PC-3 (cell line): Measurements from ENCODE around the gene ARMH2. TPM values are rescaled to one million over a fixed set of nuclear protein-coding genes. Genes with fewer than 3 reads are reported as not detected.

Experiments used
- ATAC-seq: fragments of 200-7000 bp; cut with Tn5 transposase; 2 replicates; pipeline ENCODE4 v1.9.1; 2020; ENCODE audit warnings: mild to moderate bottlenecking, moderate library complexity
- BruUV-seq: library from RNA; stranded (reverse); fragments of 400-500 nt; replicated peaks from 2 replicates; lab custom pipeline; 2021; lab: Mats Ljungman, UMichigan
- CTCF ChIA-PET: fragments of 300-600 bp; sonication (Branson Sonifier 250); formaldehyde crosslinking; loops from one replicate; lab custom pipeline; 2022; ENCODE audit warnings: antibody characterized with exemption; lab: Charles Lee
- POLR2A ChIA-PET: fragments of 300-600 bp; sonication (Branson Sonifier 250); formaldehyde crosslinking; loops from one replicate; lab custom pipeline; 2022; ENCODE audit warnings: antibody characterized with exemption; ENCODE audit not compliant: unreplicated experiment; lab: Charles Lee
- DNase-seq: peaks from one replicate; pipeline ENCODE4 v3.0.0-alpha.2; 2015
- H2AFZ ChIP-seq: fragments of 300-600 bp; sonication (generic); 2 replicates; pipeline ENCODE4 v1.6.0; 2016; ENCODE audit warnings: antibody characterized with exemption, low read length
- H3F3A ChIP-seq: fragments of 300-600 bp; sonication (generic); one replicate; pipeline ENCODE4 v1.6.0; 2017; ENCODE audit warnings: antibody characterized with exemption, low read length, control low read depth, mild to moderate bottlenecking; ENCODE audit not compliant: unreplicated experiment
- H3K27ac ChIP-seq: fragments of 300-600 bp; sonication (generic); 2 replicates; pipeline ENCODE4 v1.5.1; 2016; ENCODE audit warnings: mild to moderate bottlenecking, low read length
- H3K27me3 ChIP-seq: fragments of 300-600 bp; sonication (generic); 2 replicates; pipeline ENCODE4 v1.6.1; 2016; ENCODE audit warnings: low read length, mixed read lengths
- H3K36me3 ChIP-seq: fragments of 300-600 bp; sonication (generic); 2 replicates; pipeline ENCODE4 v1.6.1; 2016; ENCODE audit warnings: low read depth, mixed run types, low read length, mixed read lengths
- H3K4me1 ChIP-seq: fragments of 300-600 bp; sonication (generic); 2 replicates; pipeline ENCODE4 v1.5.1; 2016; ENCODE audit warnings: low read length; ENCODE audit not compliant: insufficient read depth
- H3K4me2 ChIP-seq: fragments of 300-600 bp; sonication (generic); 2 replicates; pipeline ENCODE4 v1.6.0; 2016; ENCODE audit warnings: low read length
- H3K4me3 ChIP-seq: fragments of 300-600 bp; sonication (generic); 2 replicates; pipeline ENCODE4 v1.5.1; 2016; ENCODE audit warnings: mild to moderate bottlenecking, low read length, mixed read lengths
- H3K79me2 ChIP-seq: fragments of 300-600 bp; sonication (generic); 2 replicates; pipeline ENCODE4 v1.6.1; 2017; ENCODE audit warnings: low read length, mixed read lengths
- H3K9ac ChIP-seq: fragments of 300-600 bp; sonication (generic); 2 replicates; pipeline ENCODE4 v1.6.0; 2016; ENCODE audit warnings: mild to moderate bottlenecking, low read length
- H3K9me2 ChIP-seq: fragments of 300-600 bp; sonication (generic); replicated peaks from 2 replicates; pipeline ENCODE4 v1.6.1; 2016; ENCODE audit warnings: mixed run types, low read length, mixed read lengths
- H3K9me3 ChIP-seq: fragments of 300-600 bp; sonication (generic); 2 replicates; pipeline ENCODE4 v1.6.1; 2016; ENCODE audit warnings: low read length, mixed read lengths
- H4K20me1 ChIP-seq: fragments of 300-600 bp; sonication (generic); 2 replicates; pipeline ENCODE4 v1.6.1; 2016; ENCODE audit warnings: low read length, mixed read lengths
- CTCF ChIP-seq: fragments of 300-600 bp; sonication (generic); conservative IDR thresholded peaks from 2 replicates; pipeline ENCODE4 v1.5.1; 2017; ENCODE audit warnings: antibody characterized with exemption, low read depth, mild to moderate bottlenecking, low read length
- EZH2 ChIP-seq: fragments of 300-600 bp; sonication (generic); IDR thresholded peaks from one replicate; pipeline ENCODE4 v1.6.1; 2017; ENCODE audit warnings: antibody characterized with exemption, mild to moderate bottlenecking, low read length; ENCODE audit not compliant: unreplicated experiment
- EZH2phosphoT487 ChIP-seq: fragments of 300-600 bp; sonication (generic); IDR thresholded peaks from 2 replicates; pipeline ENCODE4 v1.6.1; 2018; ENCODE audit warnings: mild to moderate bottlenecking, antibody characterized with exemption, low read length, borderline replicate concordance
- intact Hi-C: fragments of 100-400 bp; cut with micrococcal nuclease; formaldehyde crosslinking; loops from 2 replicates; pipeline ENCODE4 v1.9.0; 2023
- total RNA-seq: library from RNA; depleted of rRNA; stranded (reverse); fragments of >200 nt; gene quantifications from 2 replicates; pipeline ENCODE4 v1.2.3, GENCODE V29; 2014

Gene ARMH2
- total RNA-seq, 1 experiment from 2014 or later: not detected

GRCh38 chr6:24763578-24763977 is 35.1 kb downstream of the ARMH2 start:
- H3K9ac ChIP-seq: no peak overlapping the region
- H3K9me2 ChIP-seq: no peaks in the 10 kb centered on the region
- TF ChIP-seq CTCF: no peak
- no peak for TF ChIP-seq EZH2
- no peak for TF ChIP-seq EZH2phosphoT487
- intact Hi-C loops: no loop called here
- ChIA-PET POLR2A (interaction anchor here (0.7 kb wide), 1 partner anchor 478 kb away, joined by 3 read pairs; no protein-coding TSS in a partner anchor), CTCF (no interaction called here)
- no TSS peak for BruUV-seq
- H3K27ac ChIP-seq: no peak overlapping the region
- no peaks in the 10 kb centered on the region for H3K36me3 ChIP-seq
- H3K4me2 ChIP-seq: no peak overlapping the region
- no peak for ATAC-seq
- H3K9me3 ChIP-seq: no peaks in the 10 kb centered on the region
- no peaks in the 10 kb centered on the region for H3K4me1 ChIP-seq
- H2AFZ ChIP-seq: no peak overlapping the region
- H3K4me3 ChIP-seq: no peak overlapping the region
- no peak for DNase-seq
- no peaks in the 10 kb centered on the region for H3F3A ChIP-seq
- no peaks in the 10 kb centered on the region for H4K20me1 ChIP-seq
- H3K27me3 ChIP-seq: no peaks in the 10 kb centered on the region
- H3K79me2 ChIP-seq: no peaks in the 10 kb centered on the region

GRCh38 chr6:24761851-24762250 is 36.9 kb downstream of the ARMH2 start:
- intact Hi-C loops: no loop called here
- Histone ChIP-seq H3K4me2 (no peak overlapping the region), H3K27me3 (no peaks in the 10 kb centered on the region), H3K36me3 (no peaks in the 10 kb centered on the region), H3K9me3 (no peaks in the 10 kb centered on the region), H3K9ac (no peak overlapping the region), H3K79me2 (no peaks in the 10 kb centered on the region), H3K4me3 (no peak overlapping the region), H4K20me1 (no peaks in the 10 kb centered on the region), H3K9me2 (no peaks in the 10 kb centered on the region), H3F3A (no peaks in the 10 kb centered on the region), H3K4me1 (no peaks in the 10 kb centered on the region), H3K27ac (no peak overlapping the region), H2AFZ (no peak overlapping the region)
- ATAC-seq (no peak), DNase-seq (no peak)
- ChIA-PET CTCF (no interaction called here), POLR2A (no interaction called here)
- TF ChIP-seq EZH2: no peak
- TF ChIP-seq EZH2phosphoT487: no peak
- no peak for TF ChIP-seq CTCF
- no TSS peak for BruUV-seq

- H3F3A ChIP-seq: no peaks in the 10 kb centered on the region
- no peaks in the 10 kb centered on the region for H3K27me3 ChIP-seq
- H3K9me3 ChIP-seq: no peaks in the 10 kb centered on the region
- H2AFZ ChIP-seq: 0 out of 2 replicates have a peak overlapping the region, but pooled peaks have one; percentile 18
- no peak overlapping the region for H3K4me2 ChIP-seq
- peak; percentile 46; the same call in 1 of the 2 replicates for ATAC-seq
- CTCF ChIA-PET: no interaction called here
- intact Hi-C loops: no loop called here
- no peak for TF ChIP-seq EZH2phosphoT487
- TF ChIP-seq CTCF: no peak
- TF ChIP-seq EZH2: no peak
- H3K9me2 ChIP-seq: no peaks in the 10 kb centered on the region
- H3K9ac ChIP-seq: no peak overlapping the region
- no peaks in the 10 kb centered on the region for H3K36me3 ChIP-seq
- H3K4me3 ChIP-seq: no peak overlapping the region
- H4K20me1 ChIP-seq: no peaks in the 10 kb centered on the region
- POLR2A ChIA-PET: no interaction called here
- DNase-seq: no peak
- H3K79me2 ChIP-seq: no peaks in the 10 kb centered on the region
- no peak overlapping the region for H3K27ac ChIP-seq
- H3K4me1 ChIP-seq: no peaks in the 10 kb centered on the region
- BruUV-seq: no TSS peak
Measured at GRCh38 chr6:24761193-24761835, 37.4 kb downstream of the ARMH2 start.
